Neural cell (in vitro differentiated cells): ENCODE measurements around the gene OSBPL9.

Experiments used
- CTCF ChIP-seq: fragments of 450-650 bp; IDR thresholded peaks from 2 replicates; pipeline ENCODE4 v1.5.1; 2014; ENCODE audit warnings: antibody characterized with exemption, mild to moderate bottlenecking, moderate library complexity; ENCODE audit not compliant: poor library complexity, severe bottlenecking
- EZH2 ChIP-seq: fragments of 200-600, 300-800 bp; shearing (Covaris generic), sonication (generic); IDR thresholded peaks from 2 replicates; pipeline ENCODE4 v1.6.1; 2014; ENCODE audit warnings: antibody characterized with exemption, low read length, borderline replicate concordance, mild to moderate bottlenecking; ENCODE audit not compliant: insufficient read depth, poor library complexity, severe bottlenecking
- POLR2AphosphoS5 ChIP-seq: IDR thresholded peaks from 2 replicates; pipeline ENCODE4 v1.6.1; 2012

GRCh38 chr1:51714374-51715019 lies 97.6 kb downstream of the OSBPL9 start:
- TF ChIP-seq POLR2AphosphoS5 (no peak), EZH2 (no peak), CTCF (no peak)
